GM18520 (cell line): ENCODE results near the gene RPL15.

Source experiments
- ATAC-seq: cut with Tn5 transposase; IDR thresholded peaks from one replicate; pipeline ENCODE4 v1.9.1; 2021; ENCODE audit not compliant: unreplicated experiment

Gene RPL15

DNA sequence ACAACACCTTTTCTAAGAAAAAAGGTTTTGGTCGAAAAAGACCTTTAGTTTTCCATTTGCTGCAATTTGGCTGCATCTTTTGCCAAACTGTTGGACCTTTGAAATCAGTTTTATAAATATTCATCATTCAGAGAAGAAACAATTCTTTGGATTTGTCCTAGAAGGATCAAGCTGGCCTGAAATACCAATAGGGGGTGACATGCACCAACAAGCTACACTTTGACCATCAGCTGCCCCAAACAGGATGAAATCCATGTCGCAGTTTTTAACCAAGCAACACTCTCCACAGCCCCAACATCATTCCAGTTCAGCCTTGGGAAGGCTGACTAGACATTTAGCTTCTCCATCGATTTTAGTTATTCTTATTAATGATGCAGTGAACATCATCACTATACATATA, 9.8 kb downstream of the RPL15 start:
- no peak for ATAC-seq

DNA sequence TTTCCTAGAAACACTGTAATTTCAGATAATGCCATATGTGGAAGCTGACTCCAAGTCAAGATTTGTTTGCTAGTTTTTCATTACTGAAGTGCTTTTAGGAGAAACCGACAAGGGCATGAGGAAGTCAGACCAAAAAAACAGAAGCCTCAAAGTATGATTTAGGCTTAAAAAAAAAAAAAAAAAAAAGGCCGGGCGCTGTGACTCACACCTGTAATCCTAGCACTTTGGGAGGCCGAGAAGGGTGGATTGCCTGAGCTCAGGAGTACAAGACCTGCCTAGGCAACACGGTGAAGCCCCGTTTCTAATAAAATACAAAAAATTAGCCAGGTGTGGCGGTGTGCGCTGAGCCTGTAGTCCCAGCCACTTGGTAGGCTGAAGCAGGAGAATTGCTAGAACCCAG, 11.6 kb downstream of the RPL15 start:
- ATAC-seq: no peak

DNA sequence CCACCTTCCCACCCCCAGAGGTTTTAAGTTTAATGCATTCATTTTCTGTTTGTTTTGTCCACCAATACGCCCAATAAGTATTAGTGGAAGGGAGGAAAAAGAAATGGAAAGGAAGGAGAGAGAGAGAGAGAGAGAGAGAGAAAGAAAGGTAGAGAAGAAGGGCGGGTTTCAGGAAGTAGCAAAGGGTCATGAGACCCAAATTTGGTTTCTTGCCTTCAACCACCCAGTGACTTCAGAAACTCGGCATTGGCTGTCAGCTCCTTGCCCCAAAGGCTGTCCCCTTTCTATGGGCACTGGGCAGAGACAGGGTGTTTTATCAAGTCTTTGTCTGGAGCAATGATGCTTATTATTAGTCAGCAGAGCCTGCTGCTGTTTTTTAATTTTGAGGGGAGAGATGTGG, 14.7 kb downstream of the RPL15 start:
- no peak for ATAC-seq

DNA sequence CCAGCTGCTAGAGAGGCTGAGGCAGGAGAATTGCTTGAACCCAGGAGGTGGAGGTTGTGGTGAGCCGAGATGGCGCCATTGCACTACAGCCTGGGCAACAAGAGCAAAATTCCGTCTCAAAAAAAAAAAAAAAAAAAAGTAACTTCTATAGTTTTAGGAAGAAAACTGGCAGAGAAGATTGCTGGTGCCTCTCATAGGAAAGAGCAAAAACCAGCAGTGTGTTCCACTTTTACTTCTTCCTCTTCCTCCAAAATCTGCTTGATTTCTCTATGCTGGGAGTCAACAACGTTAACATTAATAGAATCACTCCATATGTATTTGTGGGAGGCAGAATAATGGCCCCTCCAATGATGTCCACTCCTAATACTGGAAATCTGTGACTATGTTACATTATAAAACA, 15.6 kb downstream of the RPL15 start:
- ATAC-seq: no peak

DNA sequence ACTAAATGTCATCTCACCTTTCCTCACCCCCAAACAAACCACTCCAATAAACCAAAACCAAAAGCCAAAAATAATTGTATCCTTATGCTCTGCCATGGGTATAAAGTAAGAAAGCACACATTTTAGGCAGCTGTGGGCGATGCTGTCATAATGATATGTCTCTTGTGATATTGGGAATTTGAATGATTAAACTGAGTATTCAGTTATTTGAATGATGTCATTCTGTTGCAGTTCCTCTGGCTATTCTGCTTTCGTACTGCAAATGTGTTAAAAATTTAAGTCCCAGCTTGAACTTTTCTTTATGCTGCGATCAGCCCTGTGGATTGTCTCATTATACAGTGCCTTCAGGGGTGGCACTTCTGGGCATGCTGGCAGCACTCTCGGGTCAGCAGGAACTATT, 17.3 kb downstream of the RPL15 start:
- ATAC-seq: no peak

- ATAC-seq: no peak
Observed at GRCh38 chr3:23937296-23937695, 20.4 kb downstream of the RPL15 start.

GRCh38 chr3:23938688-23939087, 21.8 kb downstream of the RPL15 start:
- ATAC-seq: no peak

- no peak for ATAC-seq
Observed at GRCh38 chr3:23940775-23941174, 23.8 kb downstream of the RPL15 start.

GRCh38 chr3:23941440-23941839, 24.5 kb downstream of the RPL15 start:
- ATAC-seq: no peak

GRCh38 chr3:23942546-23942945, 25.6 kb downstream of the RPL15 start:
- no peak for ATAC-seq

- ATAC-seq: no peak
Observed at GRCh38 chr3:23944007-23944783, 27.3 kb downstream of the RPL15 start.

GRCh38 chr3:23944861-23945662, 28.1 kb downstream of the RPL15 start, which contains the start of gene NR1D2:
Gene NR1D2, plus strand, starts transcription at chr3:23945286. Its CDS starts 293 bp downstream, at chr3:23945579.
- peak; percentile 33 for ATAC-seq

- ATAC-seq: no peak
Observed at GRCh38 chr3:23945663-23945912, 28.7 kb downstream of the RPL15 start.

DNA sequence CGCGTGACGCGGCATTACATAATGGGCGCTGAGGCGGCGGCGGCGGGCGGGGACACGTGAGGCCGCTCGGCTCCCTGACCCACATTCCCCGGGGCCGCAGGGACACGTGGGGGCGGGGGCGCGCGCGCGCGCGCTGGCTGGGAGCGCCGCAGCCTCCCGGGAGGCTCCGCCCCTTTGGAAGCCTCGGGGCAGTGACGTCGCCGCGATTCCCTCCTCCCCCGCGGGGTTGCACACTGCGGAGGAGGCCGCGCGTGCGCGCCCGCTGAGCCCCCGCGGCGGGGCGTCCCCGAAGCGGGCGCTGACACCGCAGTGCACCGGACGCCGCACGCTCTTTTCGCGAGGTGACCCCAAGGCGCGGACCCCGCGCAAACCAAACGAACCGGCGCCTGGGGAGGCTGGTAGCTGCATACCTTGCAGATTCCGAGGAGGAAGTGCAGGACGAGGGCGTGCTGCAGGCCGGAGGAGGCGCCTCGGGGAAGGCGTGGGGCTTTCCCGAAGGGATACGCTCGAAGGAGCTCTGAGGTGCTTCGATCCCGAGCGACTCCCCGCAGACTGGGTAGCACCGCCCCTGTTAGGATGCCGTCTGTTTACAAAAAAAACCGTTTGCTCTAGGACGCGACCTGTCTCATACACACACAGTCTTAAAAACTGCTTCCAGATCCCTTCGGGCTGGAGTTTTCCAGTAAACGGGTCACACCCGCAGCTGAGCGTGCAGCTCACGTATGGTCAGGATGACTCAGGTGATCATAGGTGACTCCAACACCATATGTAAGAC, 29.2 kb downstream of the RPL15 start:
- peak; percentile 61 for ATAC-seq

GRCh38 chr3:23948761-23949160, 31.8 kb downstream of the RPL15 start:
- ATAC-seq: no peak

DNA sequence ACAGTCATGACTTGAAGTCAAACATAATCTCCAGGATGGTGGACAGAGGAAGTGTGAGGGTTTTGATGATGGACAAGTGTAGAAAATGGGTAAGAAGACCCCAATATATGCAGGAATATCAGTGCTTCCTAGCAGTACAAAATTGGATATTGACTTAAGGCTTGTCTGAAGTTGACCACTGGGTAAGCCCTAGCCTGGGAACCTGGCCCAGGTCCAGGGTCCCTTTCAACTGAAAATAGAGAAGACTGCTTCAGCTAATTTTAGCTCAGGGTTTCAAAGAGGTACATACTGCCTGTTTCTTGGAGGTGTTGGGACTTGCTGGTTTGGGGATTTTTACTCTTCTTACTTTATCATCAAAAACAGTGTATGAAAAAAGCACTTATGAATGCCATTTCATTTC, 32.9 kb downstream of the RPL15 start:
- ATAC-seq: no peak

- no peak for ATAC-seq
Observed at GRCh38 chr3:23950293-23950692, 33.4 kb downstream of the RPL15 start.

DNA sequence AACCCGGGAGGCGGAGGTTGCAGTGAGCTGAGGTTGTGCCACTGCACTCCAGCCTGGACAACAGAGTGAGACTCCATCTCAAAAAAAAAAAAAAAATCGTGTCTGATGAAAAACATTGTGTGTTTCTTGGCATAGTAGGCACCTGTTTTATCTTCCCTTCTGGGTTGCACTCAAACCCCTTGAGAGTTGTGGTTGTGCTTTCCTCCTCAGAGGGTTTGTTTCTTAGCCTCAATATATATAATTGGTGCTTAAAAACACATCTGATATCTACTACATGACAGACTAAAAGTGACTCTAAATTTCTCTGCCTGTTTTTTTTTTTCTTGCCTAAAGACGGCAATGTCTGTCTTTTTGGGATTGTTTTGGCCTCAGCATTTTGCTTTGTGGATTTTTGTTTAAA, 35.7 kb downstream of the RPL15 start:
- peak; percentile 44 for ATAC-seq

DNA sequence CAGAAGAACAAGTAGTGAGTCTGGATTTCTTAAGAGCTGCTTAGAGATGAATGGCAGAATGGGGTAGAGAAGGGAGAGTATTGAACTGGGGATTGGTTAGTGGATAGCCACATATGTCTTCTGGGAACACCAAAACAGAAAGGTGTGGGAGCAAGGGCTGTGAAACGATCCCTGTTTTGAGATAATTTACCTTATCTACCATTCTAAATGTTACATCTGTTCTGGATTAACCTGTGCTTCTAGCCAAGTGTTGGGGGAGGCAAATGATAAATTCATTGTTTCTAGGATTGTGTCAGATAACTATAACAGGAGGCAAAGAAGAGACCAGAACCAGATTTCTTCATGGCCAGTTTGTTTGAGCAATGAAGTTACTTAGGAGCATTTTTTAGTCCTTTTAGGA, 36.6 kb downstream of the RPL15 start:
- no peak for ATAC-seq

DNA sequence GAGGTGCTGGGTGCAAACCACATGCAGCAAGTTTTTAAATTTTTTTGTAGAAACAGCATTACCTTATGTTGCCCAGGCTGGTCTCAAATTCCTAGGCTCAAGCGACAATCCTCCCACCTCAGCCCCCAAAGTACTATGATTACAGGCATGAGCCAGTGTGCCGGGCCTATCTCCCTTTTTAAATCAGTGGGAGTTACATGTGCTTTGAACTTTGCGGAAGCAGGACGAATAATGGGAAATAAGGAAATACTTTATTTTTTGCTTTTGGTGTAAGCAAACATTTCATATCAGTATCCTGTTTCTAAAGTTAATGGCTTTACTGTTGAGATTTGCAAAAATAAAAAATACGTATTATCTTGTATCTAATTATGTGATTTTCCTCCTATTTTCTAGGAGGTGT, 37.2 kb downstream of the RPL15 start:
- no peak for ATAC-seq

GRCh38 chr3:23956701-23957100, 39.8 kb downstream of the RPL15 start:
- no peak for ATAC-seq
